ENCODE results near the gene C22orf31. TPM values are rescaled to one million over a fixed set of nuclear protein-coding genes. Genes with fewer than 3 reads are reported as not detected.

Gene C22orf31
- total RNA-seq, 2 donors from 2014 or later, result not detected

DNA sequence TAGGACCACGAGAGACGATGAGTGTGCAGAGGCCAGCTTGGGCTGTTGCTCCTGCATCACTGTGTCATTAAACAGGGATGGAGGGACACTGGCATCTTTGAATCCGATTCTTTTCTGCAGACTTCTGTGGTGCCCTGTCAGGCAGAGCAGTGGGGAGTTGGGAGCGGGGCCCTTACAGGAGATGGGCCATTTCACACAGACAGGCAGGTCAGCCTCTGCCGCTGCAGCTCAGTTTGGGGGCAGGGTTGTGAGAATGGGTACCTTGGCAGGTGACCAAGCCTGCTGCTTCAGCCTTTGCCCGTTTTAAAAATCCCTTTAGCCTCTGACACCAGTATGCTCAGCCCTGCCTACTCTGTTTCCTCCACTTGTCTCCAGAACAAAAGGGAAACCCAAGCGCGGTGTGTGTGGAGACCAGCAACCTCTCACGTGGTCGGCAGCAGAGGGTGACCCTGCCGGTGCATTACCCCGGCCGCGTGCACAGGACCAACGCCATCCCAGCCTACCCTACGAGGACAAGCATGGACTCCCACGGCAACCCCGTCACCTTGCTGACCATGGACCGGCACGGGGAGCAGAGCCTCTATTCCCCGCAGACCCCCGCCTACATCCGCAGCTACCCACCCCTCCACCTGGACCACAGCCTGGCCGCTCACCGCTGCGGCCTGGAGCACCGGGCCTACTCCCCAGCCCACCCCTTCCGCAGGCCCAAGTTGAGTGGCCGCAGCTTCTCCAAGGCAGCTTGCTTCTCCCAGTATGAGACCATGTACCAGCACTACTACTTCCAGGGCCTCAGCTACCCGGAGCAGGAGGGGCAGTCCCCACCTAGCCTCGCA is 12.6 kb downstream of the C22orf31 start:
- Histone ChIP-seq H3K4me1 (no peaks in the 10 kb centered on the region), H3K9me3 (no peaks in the 10 kb centered on the region), H3K4me3 (no peak overlapping the region), H3K27ac (no peak overlapping the region), H3K27me3 (no peaks in the 10 kb centered on the region), H3K36me3 (replicated peaks in 1 of 2; ENCODE audit: insufficient read depth in 1 of 2, low read depth in 2 of 2) (peaks cover 0 to 27% of the 10 kb centered on the region in 2 donors)
- 90 to 94% methylated on average over 17 to 31 of the region's 31 CpGs for WGBS, 2 donors
- no peak for ATAC-seq
- no peak for TF ChIP-seq POLR2A (IDR thresholded peaks at IDR 0.05)
- TF ChIP-seq, protein P1, sequence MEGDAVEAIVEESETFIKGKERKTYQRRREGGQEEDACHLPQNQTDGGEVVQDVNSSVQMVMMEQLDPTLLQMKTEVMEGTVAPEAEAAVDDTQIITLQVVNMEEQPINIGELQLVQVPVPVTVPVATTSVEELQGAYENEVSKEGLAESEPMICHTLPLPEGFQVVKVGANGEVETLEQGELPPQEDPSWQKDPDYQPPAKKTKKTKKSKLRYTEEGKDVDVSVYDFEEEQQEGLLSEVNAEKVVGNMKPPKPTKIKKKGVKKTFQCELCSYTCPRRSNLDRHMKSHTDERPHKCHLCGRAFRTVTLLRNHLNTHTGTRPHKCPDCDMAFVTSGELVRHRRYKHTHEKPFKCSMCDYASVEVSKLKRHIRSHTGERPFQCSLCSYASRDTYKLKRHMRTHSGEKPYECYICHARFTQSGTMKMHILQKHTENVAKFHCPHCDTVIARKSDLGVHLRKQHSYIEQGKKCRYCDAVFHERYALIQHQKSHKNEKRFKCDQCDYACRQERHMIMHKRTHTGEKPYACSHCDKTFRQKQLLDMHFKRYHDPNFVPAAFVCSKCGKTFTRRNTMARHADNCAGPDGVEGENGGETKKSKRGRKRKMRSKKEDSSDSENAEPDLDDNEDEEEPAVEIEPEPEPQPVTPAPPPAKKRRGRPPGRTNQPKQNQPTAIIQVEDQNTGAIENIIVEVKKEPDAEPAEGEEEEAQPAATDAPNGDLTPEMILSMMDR (IDR thresholded peaks at IDR 0.05), result no peak
- intact Hi-C loops (cut with DNase I), result no loop called here
- DNase-seq, result no peak

DNA sequence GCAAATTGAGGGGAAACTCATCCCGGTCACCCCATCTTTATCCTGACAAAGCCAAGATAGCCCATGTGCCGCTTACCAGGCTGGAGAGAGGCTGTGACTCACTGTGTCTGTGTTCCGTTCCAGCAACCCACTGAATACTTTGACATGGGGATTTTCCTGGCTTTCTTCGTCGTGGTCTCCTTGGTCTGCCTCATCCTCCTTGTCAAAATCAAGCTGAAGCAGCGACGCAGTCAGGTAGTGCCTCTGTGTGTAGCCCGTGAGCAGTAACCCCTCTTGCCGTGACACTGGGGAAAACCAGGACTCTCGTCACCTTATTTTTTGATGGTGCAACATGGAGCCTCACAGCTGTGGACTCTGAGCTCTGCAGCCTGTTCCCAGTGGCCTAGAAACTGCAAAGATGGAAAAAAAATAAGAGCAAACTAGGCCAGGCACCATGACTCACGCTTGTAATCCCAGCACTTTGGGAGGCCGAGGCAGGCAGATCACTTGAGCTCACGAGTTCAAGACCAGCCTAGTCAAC is 16.9 kb downstream of the C22orf31 start:
- Histone ChIP-seq H3K4me3 (no peak overlapping the region), H3K27me3 (no peaks in the 10 kb centered on the region), H3K27ac (peak overlapping the region in 3 of 4 donors; percentile 15 to 51 (median 26)), H3K36me3 (replicated peaks in 1 of 2; ENCODE audit: insufficient read depth in 1 of 2, low read depth in 2 of 2) (peaks cover 0 to 20% of the 10 kb centered on the region in 2 donors), H3K4me1 (peaks cover 10% of the 10 kb centered on the region), H3K9me3 (no peaks in the 10 kb centered on the region)
- WGBS, 2 donors, result 81 to 84% methylated on average over 13 of the region's 13 CpGs
- DNase-seq (peak in 1 of 4 donors; percentile 19), ATAC-seq (peak; percentile 11)
- no peak for TF ChIP-seq POLR2A (IDR thresholded peaks at IDR 0.05)
- TF ChIP-seq, protein P1 (IDR thresholded peaks at IDR 0.05), result no peak
- intact Hi-C loops (cut with DNase I), result no loop called here

DNA sequence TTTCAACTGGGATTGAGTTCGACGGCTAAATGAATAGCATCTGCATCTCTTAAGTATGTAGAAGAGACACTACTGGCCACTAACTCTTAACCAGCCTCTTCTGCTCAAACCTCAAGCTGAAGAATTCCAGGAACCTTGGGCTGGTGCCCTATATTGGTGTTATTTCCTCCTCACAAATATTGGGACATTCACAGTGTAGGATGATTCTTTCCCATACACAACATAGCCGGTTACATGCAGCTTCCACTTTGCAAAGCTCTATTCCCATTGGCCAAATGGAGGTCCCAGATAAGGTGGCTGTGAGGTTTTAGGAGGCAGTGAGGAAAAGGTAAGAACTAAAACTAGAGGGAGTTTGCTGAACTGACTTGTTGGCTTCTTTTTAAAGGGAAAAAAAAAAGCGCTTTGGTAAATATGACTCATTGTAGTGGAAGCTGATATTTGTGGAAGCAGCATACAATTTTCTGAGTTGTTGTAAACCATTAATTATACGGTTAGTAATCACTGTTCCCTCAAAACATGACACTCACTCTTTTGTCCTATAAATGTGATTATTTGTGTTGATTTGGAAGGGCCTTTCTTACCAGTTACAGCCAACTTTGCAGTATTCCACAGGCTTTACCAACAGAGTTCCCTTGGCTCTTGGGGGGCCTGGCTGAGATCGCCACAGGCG is 17.6 kb downstream of the C22orf31 start:
- peaks cover 0 to 14% of the 10 kb centered on the region in 2 donors for H3K36me3 ChIP-seq (replicated peaks in 1 of 2; ENCODE audit: insufficient read depth in 1 of 2, low read depth in 2 of 2)
- no peaks in the 10 kb centered on the region for H3K27me3 ChIP-seq
- H3K27ac ChIP-seq, result peak overlapping the region in 3 of 4 donors; percentile 15 to 51 (median 26)
- ATAC-seq, result no peak
- H3K4me3 ChIP-seq, result no peak overlapping the region
- TF ChIP-seq, protein P1 (IDR thresholded peaks at IDR 0.05), result no peak
- no peak for TF ChIP-seq POLR2A (IDR thresholded peaks at IDR 0.05)
- no peaks in the 10 kb centered on the region for H3K9me3 ChIP-seq
- WGBS, 2 donors, result 76 to 86% methylated on average over 7 of the region's 7 CpGs
- intact Hi-C loops (cut with DNase I), result loop anchor here (2.0 kb wide), 1 partner anchor 189 kb away; no protein-coding TSS in a partner anchor
- H3K4me1 ChIP-seq, result peaks cover 10% of the 10 kb centered on the region
- DNase-seq, result no peak

DNA sequence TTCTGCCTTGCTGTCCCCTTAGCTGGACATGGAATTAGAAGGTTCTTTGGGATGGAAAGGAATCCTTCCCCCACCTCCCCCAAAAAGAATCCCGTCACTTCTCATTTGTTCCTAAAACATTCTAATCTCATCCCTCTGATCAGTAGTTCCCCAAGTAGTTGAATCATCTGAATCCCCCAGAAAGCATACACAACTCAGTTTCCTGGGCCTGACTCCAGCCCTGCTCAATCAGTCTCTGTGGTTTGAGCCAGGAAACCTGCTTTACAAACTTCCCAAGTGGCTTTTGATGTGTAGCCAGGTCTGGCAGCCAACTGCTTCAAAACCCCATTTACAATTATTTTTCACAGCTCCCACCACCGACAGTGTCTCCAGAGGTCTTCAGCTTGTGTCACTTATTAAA is 20.2 kb downstream of the C22orf31 start:
- intact Hi-C loops (cut with DNase I), result no loop called here
- WGBS, 2 donors, result 16 to 34% methylated on average over 2 of the region's 2 CpGs
- peak in 2 of 4 donors; percentile 22 to 31 for DNase-seq
- no peak for ATAC-seq
- TF ChIP-seq, protein P1 (IDR thresholded peaks at IDR 0.05), result no peak
- no peak for TF ChIP-seq POLR2A (IDR thresholded peaks at IDR 0.05)
- Histone ChIP-seq H3K4me1 (peaks cover 10% of the 10 kb centered on the region), H3K36me3 (replicated peaks in 1 of 2; ENCODE audit: insufficient read depth in 1 of 2, low read depth in 2 of 2) (peaks cover 0 to 5% of the 10 kb centered on the region in 2 donors), H3K27me3 (no peaks in the 10 kb centered on the region), H3K27ac (peak overlapping the region in 1 of 4 donors; percentile 17), H3K4me3 (no peak overlapping the region), H3K9me3 (no peaks in the 10 kb centered on the region)
